ENCODE data around the gene VPS37C. TPM values are rescaled to one million over a fixed set of nuclear protein-coding genes. Genes with fewer than 3 reads are reported as not detected.

Gene VPS37C
- total RNA-seq, 3 donors from 2014 or later (not counting 1 experiment from before 2014, with no cell fraction given) = 6.4 to 6.9 (median 6.5) TPM

- Histone ChIP-seq H3K27ac (ENCODE audit: low read length) (no peak overlapping the region), H3K4me1 (ENCODE audit: control insufficient read depth, insufficient read depth, low read length) (peaks cover 11% of the 10 kb centered on the region), H3K27me3 (ENCODE audit: control insufficient read depth, insufficient read depth, low read length) (no peaks in the 10 kb centered on the region), H3K9me3 (ENCODE audit: control insufficient read depth, insufficient read depth, low read length) (no peaks in the 10 kb centered on the region), H3K4me3 (ENCODE audit: low read length) (no peak overlapping the region), H3K36me3 (ENCODE audit: control insufficient read depth, insufficient read depth, low read length) (no peaks in the 10 kb centered on the region)
- Mint-ChIP-seq H3K9me3 (no peaks in the 10 kb centered on the region), H3K27me3 (ENCODE audit: low read depth in 2 of 2) (no peaks in the 10 kb centered on the region), H3K4me1 (peaks cover 13 to 27% of the 10 kb centered on the region in 2 donors), H3K27ac (no peak overlapping the region), H3K4me3 (no peak overlapping the region), H3K36me3 (no peaks in the 10 kb centered on the region)
- DNase-seq = no peak
- ATAC-seq = no peak
- WGBS (ENCODE audit: insufficient coverage) = 95% methylated on average over 16 of the region's 16 CpGs
- intact Hi-C loops (cut with micrococcal nuclease) = no loop called here
- no peak for TF ChIP-seq CTCF (IDR thresholded peaks at IDR 0.05)
These were observed 16.6 kb downstream of the VPS37C start for GRCh38 chr11:61144511-61145179.

DNA sequence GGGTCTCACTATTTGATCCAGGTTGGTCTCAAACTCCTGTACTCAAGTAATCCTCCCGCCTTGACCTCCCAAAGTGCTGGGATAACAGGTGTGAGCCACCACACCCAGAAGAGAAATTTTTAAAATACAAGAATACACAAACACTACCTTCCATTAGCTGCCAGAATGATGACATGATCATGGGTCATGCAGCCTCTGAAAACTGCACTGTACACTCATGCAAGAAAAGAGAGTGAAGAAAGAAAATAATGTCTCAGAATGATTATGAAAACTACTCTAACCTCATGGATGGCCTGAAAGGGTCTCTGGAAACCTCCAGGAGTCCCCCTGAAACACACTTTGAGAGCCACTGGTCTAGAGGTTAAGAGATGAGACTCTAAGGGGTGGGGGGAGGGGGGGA, 18.8 kb downstream of the VPS37C start:
- intact Hi-C loops (cut with micrococcal nuclease) = no loop called here
- no peak for DNase-seq
- Histone ChIP-seq H3K4me3 (ENCODE audit: low read length) (no peak overlapping the region), H3K36me3 (ENCODE audit: control insufficient read depth, insufficient read depth, low read length) (peaks cover 1% of the 10 kb centered on the region), H3K9me3 (ENCODE audit: control insufficient read depth, insufficient read depth, low read length) (no peaks in the 10 kb centered on the region), H3K4me1 (ENCODE audit: control insufficient read depth, insufficient read depth, low read length) (peaks cover 11% of the 10 kb centered on the region), H3K27me3 (ENCODE audit: control insufficient read depth, insufficient read depth, low read length) (no peaks in the 10 kb centered on the region), H3K27ac (ENCODE audit: low read length) (no peak overlapping the region)
- H3K27me3 Mint-ChIP-seq (ENCODE audit: low read depth in 2 of 2) = no peaks in the 10 kb centered on the region
- no peak for ATAC-seq
- H3K27ac Mint-ChIP-seq = no peak overlapping the region
- H3K4me3 Mint-ChIP-seq = no peak overlapping the region
- no peaks in the 10 kb centered on the region for H3K9me3 Mint-ChIP-seq
- WGBS (ENCODE audit: insufficient coverage) = 100% methylated on average over 1 of the region's 1 CpG
- peaks cover 7 to 17% of the 10 kb centered on the region in 2 donors for H3K4me1 Mint-ChIP-seq
- no peaks in the 10 kb centered on the region for H3K36me3 Mint-ChIP-seq
- TF ChIP-seq CTCF (IDR thresholded peaks at IDR 0.05) = no peak

GRCh38 chr11:61141601-61142028, 19.6 kb downstream of the VPS37C start:
- peaks cover 4% of the 10 kb centered on the region for H3K4me1 ChIP-seq (ENCODE audit: control insufficient read depth, insufficient read depth, low read length)
- no peaks in the 10 kb centered on the region for H3K27me3 ChIP-seq (ENCODE audit: control insufficient read depth, insufficient read depth, low read length)
- no peak overlapping the region for H3K4me3 Mint-ChIP-seq
- no peaks in the 10 kb centered on the region for H3K9me3 ChIP-seq (ENCODE audit: control insufficient read depth, insufficient read depth, low read length)
- no peak for TF ChIP-seq CTCF (IDR thresholded peaks at IDR 0.05)
- intact Hi-C loops (cut with micrococcal nuclease) = no loop called here
- no peaks in the 10 kb centered on the region for H3K36me3 Mint-ChIP-seq
- H3K27ac Mint-ChIP-seq = no peak overlapping the region
- no peak overlapping the region for H3K27ac ChIP-seq (ENCODE audit: low read length)
- no peak overlapping the region for H3K4me3 ChIP-seq (ENCODE audit: low read length)
- ATAC-seq (no peak), DNase-seq (no peak)
- no peaks in the 10 kb centered on the region for H3K27me3 Mint-ChIP-seq (ENCODE audit: low read depth in 2 of 2)
- WGBS (ENCODE audit: insufficient coverage) = 79% methylated on average over 10 of the region's 10 CpGs
- H3K4me1 Mint-ChIP-seq = peaks cover 7 to 9% of the 10 kb centered on the region in 2 donors
- H3K36me3 ChIP-seq (ENCODE audit: control insufficient read depth, insufficient read depth, low read length) = peaks cover 2% of the 10 kb centered on the region
- H3K9me3 Mint-ChIP-seq = no peaks in the 10 kb centered on the region

- no peaks in the 10 kb centered on the region for H3K9me3 ChIP-seq (ENCODE audit: control insufficient read depth, insufficient read depth, low read length)
- peaks cover 2% of the 10 kb centered on the region for H3K36me3 ChIP-seq (ENCODE audit: control insufficient read depth, insufficient read depth, low read length)
- 97% methylated on average over 3 of the region's 4 CpGs for WGBS (ENCODE audit: insufficient coverage)
- Mint-ChIP-seq H3K27ac (no peak overlapping the region), H3K9me3 (no peaks in the 10 kb centered on the region), H3K4me1 (no peaks in the 10 kb centered on the region), H3K36me3 (no peaks in the 10 kb centered on the region), H3K27me3 (ENCODE audit: low read depth in 2 of 2) (no peaks in the 10 kb centered on the region), H3K4me3 (no peak overlapping the region)
- no peak for TF ChIP-seq CTCF (IDR thresholded peaks at IDR 0.05)
- ATAC-seq (no peak), DNase-seq (no peak)
- intact Hi-C loops (cut with micrococcal nuclease) = no loop called here
- no peak overlapping the region for H3K4me3 ChIP-seq (ENCODE audit: low read length)
- H3K27ac ChIP-seq (ENCODE audit: low read length) = no peak overlapping the region
- no peaks in the 10 kb centered on the region for H3K4me1 ChIP-seq (ENCODE audit: control insufficient read depth, insufficient read depth, low read length)
- no peaks in the 10 kb centered on the region for H3K27me3 ChIP-seq (ENCODE audit: control insufficient read depth, insufficient read depth, low read length)
These were observed 20.8 kb downstream of the VPS37C start for GRCh38 chr11:61140416-61140815.
